ES-I3 (cell line): ENCODE data around the gene FKBP2.
A peak's percentile ranks its signal among the peaks of the same experiment; 100 is the strongest.

Experiments used
- H3K36me3 ChIP-seq: 2 replicates; pipeline ENCODE4 v1.6.1; 2013; ENCODE audit warnings: mild to moderate bottlenecking, low read length, control low read depth, moderate library complexity; ENCODE audit not compliant: insufficient read depth
- H3K4me1 ChIP-seq: 2 replicates; pipeline ENCODE4 v1.6.1; 2013; ENCODE audit warnings: mild to moderate bottlenecking, control low read depth, low read length; ENCODE audit not compliant: insufficient read depth
- H3K9ac ChIP-seq: 2 replicates; pipeline ENCODE4 v1.6.1; 2013; ENCODE audit warnings: low read depth, mild to moderate bottlenecking, low read length, moderate library complexity
- H3K9me3 ChIP-seq: 2 replicates; pipeline ENCODE4 v1.6.1; 2013; ENCODE audit warnings: mild to moderate bottlenecking, low read length, moderate library complexity; ENCODE audit not compliant: control insufficient read depth, insufficient read depth

The FKBP2 gene

DNA sequence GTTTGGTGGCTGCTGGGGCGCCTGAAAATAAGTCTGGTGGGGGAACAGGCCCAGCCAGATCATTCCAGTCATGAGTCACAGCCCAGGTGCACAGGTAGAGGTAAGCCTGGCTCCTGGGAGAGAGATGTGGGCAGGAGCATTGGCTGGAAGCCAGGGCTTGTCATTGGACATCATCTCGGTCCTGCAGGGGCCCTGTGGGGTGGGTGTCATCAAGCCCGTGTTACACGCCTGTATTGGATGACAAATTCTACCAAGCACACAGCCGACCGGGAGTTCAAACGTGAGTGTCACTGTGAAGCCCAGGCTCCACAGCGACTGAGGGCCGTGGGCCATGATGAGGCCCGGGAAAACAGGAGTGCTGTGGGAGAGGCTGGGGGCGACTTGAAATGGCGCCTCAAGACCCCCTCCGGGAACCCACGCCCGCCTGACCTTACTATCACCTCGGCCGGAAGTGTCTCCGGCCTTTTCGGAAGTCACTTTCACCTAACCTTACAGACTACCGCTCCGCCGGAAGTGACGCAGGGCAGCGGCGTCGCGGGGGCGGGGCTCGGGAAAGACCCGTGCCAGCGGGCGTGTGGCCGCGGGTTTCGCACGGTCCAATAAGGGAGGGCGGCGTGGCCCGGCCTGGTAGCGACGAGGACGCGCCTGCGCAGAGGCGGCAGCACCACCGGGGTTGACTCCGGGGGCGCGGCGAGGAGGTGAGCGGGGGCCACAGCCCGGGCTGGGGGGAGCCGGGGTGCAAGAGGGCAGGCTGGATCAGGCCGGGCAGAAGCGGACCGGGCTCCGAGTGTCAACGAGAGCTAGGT, at the start of gene FKBP2:
Gene FKBP2, plus strand, starts transcription at position 661 of the 806 bp plus-strand sequence. CDS start 1,293 bp downstream, outside the sequence.
- H3K9me3 ChIP-seq, result no peaks in the 10 kb centered on the region
- H3K36me3 ChIP-seq, result no peaks in the 10 kb centered on the region
- peak within 1 kb of the TSS; percentile 99 for H3K9ac ChIP-seq
- H3K4me1 ChIP-seq, result peaks cover 5% of the 10 kb centered on the region

DNA sequence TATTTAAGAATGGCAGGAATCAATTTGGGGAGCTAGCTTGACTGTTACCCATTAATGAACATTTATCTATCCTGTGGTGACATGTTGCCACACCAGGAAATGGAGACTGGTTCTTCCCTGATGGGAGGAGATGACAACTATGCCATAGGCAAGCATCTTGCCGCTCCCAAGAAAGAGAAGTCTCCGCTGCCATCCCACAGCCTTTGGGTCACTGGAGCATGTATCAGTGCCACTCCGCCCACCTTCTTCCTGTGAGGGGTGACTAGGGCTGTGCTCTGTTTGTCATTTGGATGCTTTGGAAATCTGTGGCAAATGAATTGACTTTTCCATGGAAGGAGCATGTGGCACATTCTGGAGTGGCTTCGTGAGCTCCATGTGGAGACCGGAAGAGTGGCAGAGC, 48.5 kb upstream of the FKBP2 start:
- Histone ChIP-seq H3K4me1 (0 out of 2 replicates have a peak, but pooled peaks cover 3% of the 10 kb centered on the region), H3K36me3 (peaks cover 41% of the 10 kb centered on the region), H3K9ac (no peak overlapping the region), H3K9me3 (no peaks in the 10 kb centered on the region)

DNA sequence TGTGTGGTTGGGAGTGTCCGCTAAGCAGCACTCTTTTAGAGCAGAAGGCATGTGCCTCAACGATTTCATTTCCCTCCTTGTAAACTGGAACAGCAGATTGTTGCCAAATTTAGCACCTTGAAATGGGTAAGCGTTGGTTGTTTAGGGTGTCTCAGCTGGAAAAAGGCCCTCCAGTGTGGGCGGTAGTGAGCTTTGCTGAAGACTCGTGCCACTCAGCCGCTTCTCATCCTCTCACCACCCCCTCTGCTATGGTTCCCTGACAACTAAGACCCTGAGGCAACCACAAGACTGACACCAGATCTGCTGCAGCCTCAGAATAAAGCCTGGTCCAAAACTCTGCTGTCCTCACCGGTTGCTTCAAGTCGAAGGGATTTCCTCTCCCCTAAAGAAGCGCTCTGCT, 44.3 kb upstream of the FKBP2 start:
- Histone ChIP-seq H3K4me1 (no peaks in the 10 kb centered on the region), H3K9me3 (no peaks in the 10 kb centered on the region), H3K36me3 (peaks cover 54% of the 10 kb centered on the region), H3K9ac (no peak overlapping the region)

DNA sequence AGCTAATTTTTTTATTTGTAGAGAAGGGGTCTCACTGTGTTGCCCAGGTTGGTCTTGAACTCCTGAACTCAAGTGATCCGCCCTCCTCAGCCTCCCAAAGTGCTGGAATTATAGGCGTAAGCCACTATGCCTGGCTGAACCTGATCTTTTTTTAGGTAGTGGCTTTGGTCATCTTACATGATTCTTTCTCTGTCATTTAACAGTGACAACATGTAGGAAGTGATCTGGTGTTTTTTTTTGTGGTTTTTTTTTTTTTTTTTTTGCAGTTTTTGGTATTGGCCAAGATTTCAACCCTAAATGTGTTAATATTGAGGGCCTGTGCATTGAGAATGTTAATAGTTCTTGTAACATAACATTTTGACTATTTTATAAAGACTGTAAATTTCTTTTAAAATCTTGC, 42.4 kb upstream of the FKBP2 start:
- H3K9ac ChIP-seq, result no peak overlapping the region
- peaks cover 63% of the 10 kb centered on the region for H3K36me3 ChIP-seq
- no peaks in the 10 kb centered on the region for H3K4me1 ChIP-seq
- H3K9me3 ChIP-seq, result no peaks in the 10 kb centered on the region

DNA sequence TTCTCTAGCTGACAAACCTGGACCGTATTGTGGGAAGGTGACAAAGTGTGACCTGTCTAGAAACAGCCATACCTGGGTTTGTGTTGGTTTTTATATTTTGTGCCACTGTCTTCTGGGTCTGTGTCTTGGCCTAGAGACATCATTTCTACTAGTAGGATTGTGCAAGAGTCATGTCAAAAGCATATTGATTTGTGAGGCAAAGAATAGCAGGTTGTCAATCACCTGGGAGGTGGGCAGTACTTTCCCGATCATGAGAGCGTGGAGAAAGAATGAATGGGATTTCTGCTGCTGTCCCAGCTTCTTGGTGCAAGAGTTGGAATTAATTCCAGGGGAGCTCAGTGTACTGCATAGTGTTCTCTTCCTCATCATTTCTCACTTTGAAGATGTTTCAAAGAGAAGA, 39.4 kb upstream of the FKBP2 start:
- Histone ChIP-seq H3K9me3 (no peaks in the 10 kb centered on the region), H3K36me3 (peaks cover 56% of the 10 kb centered on the region), H3K4me1 (peaks cover 3% of the 10 kb centered on the region; the same call in 1 of the 2 replicates), H3K9ac (no peak overlapping the region)

DNA sequence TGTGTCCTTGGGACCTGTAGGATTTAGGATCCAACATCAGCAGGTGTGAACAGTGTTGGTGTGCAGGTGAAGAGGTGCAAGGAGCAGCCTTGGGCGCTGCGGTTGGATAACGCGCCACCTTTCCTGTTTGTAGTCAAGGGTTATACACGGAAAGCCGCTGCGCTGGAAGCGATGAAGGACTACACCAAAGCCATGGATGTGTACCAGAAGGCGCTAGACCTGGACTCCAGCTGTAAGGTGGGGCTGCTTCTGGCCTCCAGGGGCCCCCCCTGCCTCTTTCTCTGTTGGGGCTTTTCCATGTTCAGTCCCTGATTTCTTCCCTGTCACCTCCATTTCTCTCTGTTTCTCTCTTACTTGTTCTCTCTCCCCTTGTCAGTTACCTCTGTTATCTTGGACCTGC, 37.9 kb upstream of the FKBP2 start:
- Histone ChIP-seq H3K36me3 (peaks cover 49% of the 10 kb centered on the region), H3K9me3 (no peaks in the 10 kb centered on the region), H3K9ac (no peak overlapping the region), H3K4me1 (peaks cover 16% of the 10 kb centered on the region; the same call in 1 of the 2 replicates)

DNA sequence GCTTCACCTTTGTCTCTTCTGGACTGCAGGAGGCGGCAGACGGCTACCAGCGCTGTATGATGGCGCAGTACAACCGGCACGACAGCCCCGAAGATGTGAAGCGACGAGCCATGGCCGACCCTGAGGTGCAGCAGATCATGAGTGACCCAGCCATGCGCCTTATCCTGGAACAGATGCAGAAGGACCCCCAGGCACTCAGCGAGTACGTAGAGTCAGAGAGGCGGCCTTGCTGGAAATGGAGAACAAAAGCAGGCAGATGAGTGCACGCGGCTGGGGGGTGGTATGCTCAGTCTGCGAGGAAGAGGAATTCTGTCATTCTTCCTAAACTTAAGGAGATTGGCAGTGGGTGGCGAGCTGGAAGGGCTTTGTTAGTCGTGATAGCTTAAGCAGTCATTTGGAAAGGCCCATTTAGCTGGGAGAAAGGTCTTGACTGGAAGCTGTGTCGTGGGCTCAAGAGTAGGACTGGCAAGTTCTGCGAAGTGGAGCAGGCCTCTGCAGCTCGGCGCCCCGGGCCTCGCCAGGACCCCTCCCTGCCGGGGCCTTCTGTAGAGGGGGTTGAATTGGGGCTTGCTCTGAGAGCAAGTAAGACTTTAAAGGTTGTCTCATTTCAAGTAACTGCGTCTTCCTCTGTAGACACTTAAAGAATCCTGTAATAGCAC, 37.3 kb upstream of the FKBP2 start:
- H3K4me1 ChIP-seq, result peaks cover 19% of the 10 kb centered on the region; the same call in 1 of the 2 replicates
- peaks cover 44% of the 10 kb centered on the region for H3K36me3 ChIP-seq
- H3K9ac ChIP-seq, result no peak overlapping the region
- no peaks in the 10 kb centered on the region for H3K9me3 ChIP-seq

DNA sequence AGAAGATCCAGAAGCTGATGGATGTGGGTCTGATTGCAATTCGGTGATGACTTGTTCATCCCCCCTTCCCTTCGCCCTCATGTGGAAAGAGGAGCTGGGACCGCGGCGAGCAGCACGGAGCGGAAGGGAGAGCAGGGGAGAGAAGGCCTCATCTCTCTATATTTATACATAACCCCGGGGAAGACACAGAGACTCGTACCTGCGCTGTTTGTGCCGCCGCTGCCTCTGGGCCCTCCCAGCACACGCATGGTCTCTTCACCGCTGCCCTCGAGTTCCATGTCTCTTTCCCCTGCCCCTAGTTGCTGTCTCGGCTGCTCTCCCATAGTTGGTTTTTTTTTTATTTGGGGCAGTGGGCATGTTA, 36.8 kb upstream of the FKBP2 start:
- Histone ChIP-seq H3K9ac (no peak overlapping the region; the same call in 1 of the 2 replicates), H3K4me1 (peaks cover 19% of the 10 kb centered on the region; the same call in 1 of the 2 replicates), H3K36me3 (peaks cover 42% of the 10 kb centered on the region)

DNA sequence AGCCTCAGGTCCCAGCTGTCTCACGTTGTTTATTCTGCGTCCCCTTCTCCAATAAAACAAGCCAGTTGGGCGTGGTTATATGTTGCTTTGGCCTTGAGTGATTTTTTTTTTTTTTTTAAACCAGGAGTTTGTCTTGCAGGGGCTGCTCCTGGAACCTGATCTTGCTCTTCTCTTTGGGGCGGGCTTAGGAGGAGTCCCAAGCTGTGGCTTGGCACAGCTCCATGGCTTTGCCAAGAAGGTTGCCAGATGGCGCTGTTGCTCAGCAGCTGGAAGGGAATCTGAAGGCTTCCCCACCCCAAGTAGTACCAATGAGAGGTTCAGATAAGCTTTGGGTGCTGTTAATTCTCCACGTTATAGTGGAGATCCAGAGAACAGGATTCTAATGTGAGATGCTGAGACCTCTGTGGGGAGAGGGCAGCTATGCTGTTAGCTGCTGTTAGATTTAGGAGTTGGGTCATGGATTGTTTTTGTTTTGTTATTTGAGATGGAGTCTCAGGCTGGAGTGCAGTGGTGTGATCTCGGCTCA, 36.4 kb upstream of the FKBP2 start:
- Histone ChIP-seq H3K9ac (no peak overlapping the region; the same call in 1 of the 2 replicates), H3K36me3 (peaks cover 42% of the 10 kb centered on the region), H3K9me3 (no peaks in the 10 kb centered on the region), H3K4me1 (peaks cover 19% of the 10 kb centered on the region; the same call in 1 of the 2 replicates)

More for the DNA sequence above, 36.8 kb upstream of the FKBP2 start:
- H3K9me3 ChIP-seq, result no peaks in the 10 kb centered on the region

DNA sequence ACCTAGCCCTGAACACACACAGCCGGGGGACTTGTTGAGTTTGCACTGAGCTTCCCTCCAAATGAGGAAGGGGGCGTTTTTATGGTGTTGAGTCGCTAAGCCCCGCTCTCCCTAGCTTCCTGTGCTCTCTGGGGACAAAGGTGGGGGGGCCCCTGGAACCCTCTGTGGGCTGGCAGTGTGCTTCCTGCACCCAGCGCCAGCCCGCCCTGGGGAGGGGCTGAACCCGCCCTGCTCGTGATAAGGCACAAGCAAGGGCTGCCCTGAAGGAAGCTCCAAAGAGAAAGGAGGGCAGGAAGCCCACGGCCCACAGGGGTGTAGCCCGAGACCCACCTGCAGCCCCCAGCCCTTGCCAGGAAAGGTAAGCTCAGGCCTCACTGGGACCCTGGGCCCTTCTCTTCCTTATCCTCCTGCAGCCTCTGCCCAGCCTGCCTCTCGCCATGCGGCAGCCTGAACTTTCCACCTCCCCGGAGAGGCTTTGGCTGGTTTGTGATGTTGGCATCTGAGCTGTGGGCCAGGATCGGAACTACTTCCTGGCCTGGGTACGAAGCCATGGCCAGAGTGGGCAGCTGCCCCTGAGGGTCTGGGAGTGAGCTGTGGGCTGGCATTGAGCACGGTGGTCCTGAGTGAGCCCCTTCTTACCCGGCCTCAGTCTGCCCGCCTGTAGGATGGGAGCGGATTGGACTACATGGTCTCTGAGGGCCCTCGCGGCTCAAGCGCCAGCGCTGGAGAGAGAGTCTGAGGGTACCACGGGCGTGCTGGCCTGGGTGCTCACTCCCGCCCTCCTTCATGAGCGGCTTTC, 34.2 kb upstream of the FKBP2 start, which contains the start of gene FERMT3:
Gene FERMT3, plus strand, starts transcription at position 265 of the 799 bp plus-strand sequence. CDS start 644 bp downstream, outside the sequence.
- H3K4me1 ChIP-seq, result peaks cover 19% of the 10 kb centered on the region; the same call in 1 of the 2 replicates
- H3K9me3 ChIP-seq, result no peaks in the 10 kb centered on the region
- H3K9ac ChIP-seq, result no peak within 1 kb of the TSS
- H3K36me3 ChIP-seq, result peaks cover 30% of the 10 kb centered on the region

DNA sequence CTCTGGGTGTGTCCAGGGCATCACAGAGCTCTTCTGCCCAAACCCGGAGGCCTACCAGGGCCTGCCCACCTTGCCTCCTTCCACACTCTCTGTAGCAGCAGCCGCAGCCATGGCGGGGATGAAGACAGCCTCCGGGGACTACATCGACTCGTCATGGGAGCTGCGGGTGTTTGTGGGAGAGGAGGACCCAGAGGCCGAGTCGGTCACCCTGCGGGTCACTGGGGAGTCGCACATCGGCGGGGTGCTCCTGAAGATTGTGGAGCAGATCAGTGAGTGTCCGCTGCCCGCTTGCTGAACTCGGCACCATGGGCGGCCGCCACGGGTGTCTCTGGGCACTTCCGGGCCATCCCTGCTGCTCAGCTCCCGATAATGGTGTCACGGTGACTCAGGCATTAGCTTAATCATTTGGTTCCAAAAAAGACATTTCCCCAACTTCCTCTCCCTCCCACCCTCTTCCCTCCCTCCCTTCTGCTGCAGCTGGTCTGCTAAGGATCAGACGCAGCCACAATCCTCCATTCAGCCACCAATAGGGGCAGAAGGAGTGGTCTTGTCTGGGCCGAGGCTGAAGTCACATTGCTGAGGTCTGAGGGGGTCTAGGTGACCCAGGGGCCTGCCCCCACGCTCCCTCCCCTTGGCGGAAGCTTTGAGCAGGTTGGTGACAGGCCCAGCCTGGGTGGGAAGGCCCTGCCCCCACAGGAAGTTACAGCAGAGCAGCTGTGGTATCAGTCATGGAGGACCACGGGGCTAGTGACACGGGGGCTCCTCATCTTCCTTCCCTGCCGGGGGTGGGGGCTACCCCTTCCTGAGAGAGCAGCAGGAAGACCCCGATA, 33.4 kb upstream of the FKBP2 start:
- Histone ChIP-seq H3K4me1 (peaks cover 19% of the 10 kb centered on the region; the same call in 1 of the 2 replicates), H3K9me3 (no peaks in the 10 kb centered on the region), H3K36me3 (peaks cover 25% of the 10 kb centered on the region), H3K9ac (no peak overlapping the region)

DNA sequence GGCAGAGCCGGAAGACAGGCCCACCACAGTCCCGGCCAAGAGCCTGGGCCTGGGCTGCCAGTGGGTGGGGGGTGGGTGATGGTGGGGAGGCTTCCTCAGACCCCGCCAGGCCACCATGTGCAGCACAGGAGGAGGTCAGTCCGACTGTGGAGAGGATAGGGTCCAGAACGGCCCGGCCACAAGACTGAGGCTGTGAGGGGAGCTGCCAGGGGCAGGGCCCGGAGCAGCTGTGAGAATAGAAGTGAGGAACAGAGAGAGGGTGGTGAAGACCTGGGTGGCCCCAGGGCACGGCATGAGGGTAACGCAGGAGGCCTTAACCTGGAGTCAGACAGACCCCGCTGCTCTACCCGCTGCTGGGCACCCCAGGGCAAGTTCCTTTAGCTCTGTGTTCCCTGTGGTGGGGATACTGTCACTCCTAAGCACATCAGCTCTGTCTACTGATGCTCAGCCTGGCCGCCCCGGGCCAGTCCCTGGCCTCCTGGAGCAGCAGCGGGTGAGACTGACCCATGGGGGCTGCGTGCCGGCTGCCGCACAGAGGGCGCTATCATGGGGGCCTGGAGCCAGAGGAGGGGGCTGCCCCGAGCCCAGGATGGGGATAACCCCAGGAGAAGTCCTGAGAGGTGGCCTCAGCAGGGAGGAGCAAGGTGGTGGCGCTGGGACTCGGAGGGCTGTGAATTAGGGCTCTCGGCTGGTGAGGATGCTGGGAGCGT, 32.7 kb upstream of the FKBP2 start:
- H3K9ac ChIP-seq, result no peak overlapping the region
- H3K4me1 ChIP-seq, result peaks cover 19% of the 10 kb centered on the region; the same call in 1 of the 2 replicates
- H3K9me3 ChIP-seq, result no peaks in the 10 kb centered on the region
- H3K36me3 ChIP-seq, result peaks cover 21% of the 10 kb centered on the region
